SH-SY5Y (cell line): Measurements from ENCODE around the gene ANGPTL4.

ENCODE experiments used
- GATA2 ChIP-seq: IDR thresholded peaks from 2 replicates; pipeline ENCODE4 v1.6.1; 2011; ENCODE audit warnings: mild to moderate bottlenecking, low read depth, low read length
- GATA3 ChIP-seq: IDR thresholded peaks from 2 replicates; pipeline ENCODE4 v1.6.1; 2011; ENCODE audit warnings: low read depth, mild to moderate bottlenecking, low read length, moderate library complexity

DNA sequence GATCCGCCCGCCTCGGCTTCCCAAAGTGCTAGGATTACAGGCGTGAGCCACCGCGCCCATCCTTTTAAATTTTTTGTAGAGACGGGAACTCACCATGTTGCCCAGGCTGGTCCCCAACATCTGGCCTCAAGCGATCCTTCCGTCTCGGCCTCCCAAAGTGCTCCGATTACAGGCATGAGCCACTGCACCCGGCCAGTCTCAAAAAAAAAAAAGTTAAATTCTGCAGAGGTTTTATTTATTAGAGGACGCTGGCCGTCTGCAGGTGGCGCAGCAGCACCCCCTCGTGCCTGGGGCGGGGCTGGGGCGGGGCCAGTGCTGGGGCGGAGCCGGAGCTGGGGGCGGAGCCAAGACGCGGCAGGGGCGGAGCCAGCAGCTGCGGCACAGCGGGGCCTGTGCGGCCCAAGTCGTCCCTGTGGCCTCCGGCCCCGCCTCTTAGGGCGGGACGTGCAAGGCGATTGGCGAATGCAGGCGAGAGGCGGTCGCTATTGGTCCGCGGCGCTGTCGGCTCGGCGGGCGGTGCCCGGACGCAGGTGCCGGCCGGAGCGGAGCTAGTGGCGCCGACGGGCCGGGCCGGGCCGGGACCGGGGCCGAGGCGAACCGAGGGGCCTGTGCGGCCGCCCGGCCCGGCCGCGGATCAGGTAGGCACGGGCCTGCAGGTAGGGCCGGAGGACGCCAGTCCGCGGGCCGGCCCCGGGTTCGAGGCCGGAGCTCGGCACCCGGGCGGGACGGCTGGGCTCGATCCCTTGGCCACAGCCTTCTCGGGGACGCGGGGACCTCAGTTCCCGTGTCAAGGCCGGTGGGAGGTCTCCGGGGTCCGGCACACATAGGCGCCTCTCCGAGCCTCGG lies 49.1 kb downstream of the ANGPTL4 start, which contains the start of gene MARCHF2:
- TF ChIP-seq GATA2 (no peak), GATA3 (no peak)
